Mesendoderm (in vitro differentiated cells): ENCODE measurements around the gene TST.
"Not testable (repeated sequence)": the region's sequence is repeated elsewhere in the genome, so short reads cannot be mapped to it uniquely, and the experiment has no call there.

ENCODE experiments used
- DNase-seq: peaks from one replicate; pipeline ENCODE4 v3.0.0; 2013
- H2AK5ac ChIP-seq: 2 replicates; pipeline ENCODE4 v1.6.1; 2013; ENCODE audit warnings: low read length, inconsistent platforms
- H2BK120ac ChIP-seq: 2 replicates; pipeline ENCODE4 v1.6.1; 2013; ENCODE audit warnings: low read depth, mild to moderate bottlenecking, low read length, moderate library complexity, mixed read lengths
- H2BK15ac ChIP-seq: replicated peaks from 2 replicates; pipeline ENCODE4 v1.6.1; 2013; ENCODE audit warnings: low read depth, mild to moderate bottlenecking, moderate library complexity
- H2BK5ac ChIP-seq: 2 replicates; pipeline ENCODE4 v1.6.1; 2013; ENCODE audit warnings: low read length, inconsistent platforms
- H3K18ac ChIP-seq: 2 replicates; pipeline ENCODE4 v1.6.1; 2013; ENCODE audit warnings: mild to moderate bottlenecking, low read length, mixed read lengths
- H3K23ac ChIP-seq: one replicate; pipeline ENCODE4 v1.6.1; 2013; ENCODE audit warnings: low read length
- H3K27ac ChIP-seq: 2 replicates; pipeline ENCODE4 v1.5.1; 2013; ENCODE audit warnings: low read depth, mild to moderate bottlenecking, inconsistent platforms, low read length, moderate library complexity
- H3K27me3 ChIP-seq: 2 replicates; pipeline ENCODE4 v1.6.1; 2013; ENCODE audit warnings: low read length, control low read depth, mild to moderate bottlenecking, inconsistent platforms; ENCODE audit not compliant: insufficient read depth, poor library complexity
- H3K36me3 ChIP-seq: 2 replicates; pipeline ENCODE4 v1.6.1; 2013; ENCODE audit warnings: low read length, inconsistent platforms; ENCODE audit not compliant: control insufficient read depth, insufficient read depth
- H3K4ac ChIP-seq: one replicate; pipeline ENCODE4 v1.6.1; 2013; ENCODE audit warnings: low read depth, mild to moderate bottlenecking, low read length, moderate library complexity
- H3K4me1 ChIP-seq: 2 replicates; pipeline ENCODE4 v1.6.1; 2013; ENCODE audit warnings: low read depth, low read length, inconsistent platforms; ENCODE audit not compliant: control insufficient read depth
- H3K4me2 ChIP-seq: 2 replicates; pipeline ENCODE4 v1.6.1; 2013; ENCODE audit warnings: low read length
- H3K4me3 ChIP-seq: 2 replicates; pipeline ENCODE4 v1.5.1; 2013; ENCODE audit warnings: mild to moderate bottlenecking, low read length
- H3K56ac ChIP-seq: one replicate; pipeline ENCODE4 v1.6.1; 2013; ENCODE audit warnings: low read length
- H3K79me1 ChIP-seq: 2 replicates; pipeline ENCODE4 v1.6.1; 2013; ENCODE audit warnings: low read length, inconsistent platforms
- H3K79me2 ChIP-seq: 2 replicates; pipeline ENCODE4 v1.6.1; 2013; ENCODE audit warnings: mild to moderate bottlenecking, low read length; ENCODE audit not compliant: control insufficient read depth, insufficient read depth
- H3K9ac ChIP-seq: 2 replicates; pipeline ENCODE4 v1.6.1; 2013; ENCODE audit warnings: low read length, inconsistent platforms
- H4K5ac ChIP-seq: one replicate; pipeline ENCODE4 v1.6.1; 2013; ENCODE audit warnings: low read length
- H4K8ac ChIP-seq: one replicate; pipeline ENCODE4 v1.6.1; 2013; ENCODE audit warnings: low read depth, mild to moderate bottlenecking, control low read depth, low read length, moderate library complexity
- WGBS: extraction: QIAGEN DNeasy Blood & Tissue Kit; methylation state at CpG from one replicate; pipeline ENCODE4 v1.1.7; 2013; ENCODE audit warnings: low lambda C conversion rate, missing lambda C conversion rate; ENCODE audit not compliant: insufficient coverage; ENCODE audit errors: extremely low coverage; 5-methylcytosine and 5-hydroxymethylcytosine counted together

TST gene

GRCh38 chr22:36998620-36999351, 20.5 kb downstream of the TST start:
- H3K4me3 ChIP-seq: no peak overlapping the region
- H3K18ac ChIP-seq: no peak overlapping the region
- DNase-seq: peak; percentile 65
- H3K4me1 ChIP-seq: peaks cover 2% of the 10 kb centered on the region
- no peak overlapping the region for H4K5ac ChIP-seq
- H3K27me3 ChIP-seq: no peaks in the 10 kb centered on the region
- H3K9ac ChIP-seq: no peak overlapping the region
- no peak overlapping the region for H3K56ac ChIP-seq
- no peak overlapping the region for H2BK15ac ChIP-seq
- H4K8ac ChIP-seq: no peak overlapping the region
- no peaks in the 10 kb centered on the region for H3K79me2 ChIP-seq
- no peak overlapping the region for H2BK120ac ChIP-seq
- no peak overlapping the region for H3K4ac ChIP-seq
- H3K23ac ChIP-seq: no peak overlapping the region
- no peaks in the 10 kb centered on the region for H3K79me1 ChIP-seq
- H2AK5ac ChIP-seq: no peak overlapping the region
- H3K27ac ChIP-seq: no peak overlapping the region
- WGBS: no CpG with 5 or more reads among the region's 9 CpGs
- no peak overlapping the region for H2BK5ac ChIP-seq
- no peaks in the 10 kb centered on the region for H3K36me3 ChIP-seq
- no peak overlapping the region for H3K4me2 ChIP-seq

- no peak overlapping the region for H2BK15ac ChIP-seq
- no peak overlapping the region for H3K56ac ChIP-seq
- no peak overlapping the region for H3K4ac ChIP-seq
- H3K9ac ChIP-seq: no peak overlapping the region
- H3K23ac ChIP-seq: no peak overlapping the region
- no peak overlapping the region for H3K27ac ChIP-seq
- no peak overlapping the region for H4K8ac ChIP-seq
- no peak overlapping the region for H3K4me2 ChIP-seq
- no peak for DNase-seq
- no peaks in the 10 kb centered on the region for H3K27me3 ChIP-seq
- no peak overlapping the region for H2BK5ac ChIP-seq
- no peaks in the 10 kb centered on the region for H3K79me1 ChIP-seq
- H2BK120ac ChIP-seq: no peak overlapping the region
- H3K4me3 ChIP-seq: no peak overlapping the region
- H3K36me3 ChIP-seq: no peaks in the 10 kb centered on the region
- WGBS: no CpG with 5 or more reads among the region's 2 CpGs
- peaks cover 2% of the 10 kb centered on the region for H3K4me1 ChIP-seq
- H3K18ac ChIP-seq: no peak overlapping the region
- no peak overlapping the region for H2AK5ac ChIP-seq
- no peak overlapping the region for H4K5ac ChIP-seq
- H3K79me2 ChIP-seq: no peaks in the 10 kb centered on the region
Measured at GRCh38 chr22:36997746-36998145, 21.5 kb downstream of the TST start.

- DNase-seq: peak; percentile 71
- no peaks in the 10 kb centered on the region for H3K27me3 ChIP-seq
- H3K79me2 ChIP-seq: no peaks in the 10 kb centered on the region
- no CpG with 5 or more reads among the region's 6 CpGs for WGBS
- no peak overlapping the region for H4K5ac ChIP-seq
- no peaks in the 10 kb centered on the region for H3K36me3 ChIP-seq
- no peak overlapping the region for H2AK5ac ChIP-seq
- H3K18ac ChIP-seq: no peak overlapping the region
- H3K4me3 ChIP-seq: no peak overlapping the region
- H3K4me1 ChIP-seq: no peaks in the 10 kb centered on the region
- H3K9ac ChIP-seq: no peak overlapping the region
- H3K23ac ChIP-seq: no peak overlapping the region
- no peaks in the 10 kb centered on the region for H3K79me1 ChIP-seq
- no peak overlapping the region for H3K4ac ChIP-seq
- H2BK5ac ChIP-seq: no peak overlapping the region
- H3K27ac ChIP-seq: no peak overlapping the region
- H4K8ac ChIP-seq: no peak overlapping the region
- H2BK120ac ChIP-seq: no peak overlapping the region
- H2BK15ac ChIP-seq: no peak overlapping the region
- H3K56ac ChIP-seq: no peak overlapping the region
- H3K4me2 ChIP-seq: no peak overlapping the region
Measured at GRCh38 chr22:36991206-36991605, 28.0 kb downstream of the TST start.

- no peak overlapping the region for H2AK5ac ChIP-seq
- H2BK15ac ChIP-seq: no peak overlapping the region
- no peak overlapping the region for H2BK5ac ChIP-seq
- H3K4me3 ChIP-seq: no peak overlapping the region
- no peak overlapping the region for H3K18ac ChIP-seq
- no peak overlapping the region for H3K9ac ChIP-seq
- no peak overlapping the region for H4K8ac ChIP-seq
- no peaks in the 10 kb centered on the region for H3K79me2 ChIP-seq
- no peak overlapping the region for H3K4me2 ChIP-seq
- no peaks in the 10 kb centered on the region for H3K36me3 ChIP-seq
- no peak for DNase-seq
- H3K79me1 ChIP-seq: no peaks in the 10 kb centered on the region
- no peak overlapping the region for H3K27ac ChIP-seq
- H3K4ac ChIP-seq: no peak overlapping the region
- no peak overlapping the region for H3K56ac ChIP-seq
- no peak overlapping the region for H2BK120ac ChIP-seq
- no peak overlapping the region for H4K5ac ChIP-seq
- H3K4me1 ChIP-seq: no peaks in the 10 kb centered on the region
- no CpG with 5 or more reads among the region's 6 CpGs for WGBS
- H3K27me3 ChIP-seq: no peaks in the 10 kb centered on the region
- H3K23ac ChIP-seq: no peak overlapping the region
Measured at GRCh38 chr22:36990457-36990856, 28.8 kb downstream of the TST start.

- not testable (repeated sequence) for H2BK120ac ChIP-seq, H3K4me1 ChIP-seq, DNase-seq, H3K79me2 ChIP-seq, H3K36me3 ChIP-seq, H4K5ac ChIP-seq, H4K8ac ChIP-seq, H3K4ac ChIP-seq, H3K27ac ChIP-seq, H3K4me3 ChIP-seq, H3K27me3 ChIP-seq, H3K56ac ChIP-seq, H2AK5ac ChIP-seq, H3K23ac ChIP-seq, H2BK5ac ChIP-seq, H3K4me2 ChIP-seq, H3K9ac ChIP-seq, H2BK15ac ChIP-seq, H3K18ac ChIP-seq, H3K79me1 ChIP-seq
- WGBS: no CpG with 5 or more reads among the region's 4 CpGs
Measured at GRCh38 chr22:36989012-36989411, 30.2 kb downstream of the TST start.
